ENCODE data around the gene GSG1L.
"Not testable (repeated sequence)": the region's sequence is repeated elsewhere in the genome, so short reads cannot be mapped to it uniquely, and the experiment has no call there.

Gene GSG1L

DNA sequence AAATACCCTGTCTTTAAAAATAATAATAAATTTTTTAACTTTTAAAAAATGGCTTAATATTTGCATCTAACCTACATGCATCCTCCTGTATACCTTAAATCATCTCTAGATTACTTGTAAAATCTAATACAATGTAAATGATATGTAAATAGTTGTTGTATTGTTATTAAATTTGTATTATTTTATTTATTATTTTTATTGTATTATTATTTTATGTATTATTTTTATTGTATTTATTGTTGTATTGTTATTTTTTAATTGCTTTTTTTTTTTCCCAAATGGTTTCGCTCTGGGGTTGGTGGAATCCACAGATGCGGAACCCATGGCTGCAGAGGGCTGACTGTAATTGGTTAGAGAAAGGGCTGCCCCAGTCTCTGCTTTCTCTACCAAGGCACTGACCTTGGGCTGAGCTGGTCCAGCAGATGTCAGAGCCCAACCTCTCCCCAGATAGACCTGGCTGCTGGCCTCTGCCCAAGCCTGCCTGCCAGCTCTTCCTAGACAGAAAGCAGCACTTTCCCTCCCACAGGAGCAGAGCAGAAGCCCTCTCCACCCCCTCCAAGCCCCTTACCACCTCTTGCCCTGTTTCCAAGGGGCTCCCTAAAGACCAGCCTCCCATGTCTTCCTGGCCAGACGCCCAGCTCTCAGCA is 183.8 kb downstream of the GSG1L start:
- no peak for DNase-seq (ENCODE audit: low read depth)
- no peak for TF ChIP-seq CTCF (IDR thresholded peaks at IDR 0.05; ENCODE audit: control insufficient read depth, insufficient read depth, low read depth, low read length, missing control alignments)
- no peak overlapping the region for H3K4me3 ChIP-seq (ENCODE audit: control insufficient read depth, low read depth, low read length)

DNA sequence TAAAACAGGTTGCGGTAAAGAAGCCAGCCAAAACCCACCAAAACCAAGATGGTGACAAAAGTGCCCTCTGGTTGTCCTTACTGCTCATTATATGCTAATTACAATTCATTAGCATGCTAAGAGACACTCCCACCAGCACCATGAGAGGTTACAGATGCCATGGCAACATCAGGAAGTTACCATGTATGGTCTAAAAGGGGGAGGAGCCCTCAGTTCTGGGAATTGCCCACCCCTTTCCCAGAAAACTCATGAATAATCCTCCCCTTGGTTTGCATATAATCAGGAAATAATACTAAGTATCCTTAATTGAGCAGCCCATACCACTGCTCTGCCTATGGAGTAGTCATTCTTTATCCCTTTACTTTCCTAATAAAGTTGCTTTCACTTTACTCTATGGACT is 190.9 kb downstream of the GSG1L start:
- not testable (repeated sequence) for H3K4me3 ChIP-seq (ENCODE audit: control insufficient read depth, low read depth, low read length); DNase-seq (ENCODE audit: low read depth)

DNA sequence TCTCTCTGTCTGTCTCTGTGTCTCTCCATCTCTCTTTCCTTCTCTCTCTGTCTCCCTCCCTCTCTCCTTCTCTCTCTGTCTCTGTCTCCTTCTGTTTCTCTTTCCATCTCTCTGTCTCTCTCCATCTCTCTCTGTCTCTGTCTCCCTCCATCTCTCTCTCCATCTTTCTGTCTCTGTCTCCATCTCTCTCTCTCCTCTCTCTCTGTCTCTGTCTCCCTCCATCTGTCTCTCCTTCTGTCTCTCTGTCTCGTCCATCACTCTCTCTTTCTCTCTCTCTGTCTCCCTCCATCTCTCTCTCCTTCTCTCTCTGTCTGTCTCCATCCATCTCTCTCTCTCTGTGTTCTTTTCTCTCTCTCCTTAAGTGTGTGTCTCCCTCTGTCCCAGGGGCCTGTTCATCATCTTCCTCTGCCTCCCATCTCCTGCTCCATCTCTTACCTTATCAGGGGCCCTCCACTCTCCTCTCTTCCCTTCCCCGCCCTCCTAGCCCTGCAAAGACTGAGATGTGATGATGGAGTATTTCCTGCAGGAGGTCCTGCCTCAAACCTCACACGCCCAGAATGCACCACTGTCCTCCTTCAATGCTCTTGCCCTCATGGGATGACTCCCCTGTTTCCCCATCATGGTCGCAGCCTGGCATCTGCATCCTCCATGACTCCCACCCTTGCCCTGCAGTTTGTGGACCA is 193.3 kb downstream of the GSG1L start:
- no peak overlapping the region for H3K4me3 ChIP-seq (ENCODE audit: control insufficient read depth, low read depth, low read length)
- DNase-seq (ENCODE audit: low read depth) = no peak
- TF ChIP-seq CTCF (IDR thresholded peaks at IDR 0.05; ENCODE audit: control insufficient read depth, insufficient read depth, low read depth, low read length, missing control alignments) = no peak

GRCh38 chr16:27869411-27869810 is 194.1 kb downstream of the GSG1L start:
- DNase-seq (ENCODE audit: low read depth) = no peak
- no peak overlapping the region for H3K4me3 ChIP-seq (ENCODE audit: control insufficient read depth, low read depth, low read length)
- TF ChIP-seq CTCF (IDR thresholded peaks at IDR 0.05; ENCODE audit: control insufficient read depth, insufficient read depth, low read depth, low read length, missing control alignments) = no peak

- no peak for TF ChIP-seq CTCF (IDR thresholded peaks at IDR 0.05; ENCODE audit: control insufficient read depth, insufficient read depth, low read depth, low read length, missing control alignments)
- DNase-seq (ENCODE audit: low read depth) = no peak
- no peak overlapping the region for H3K4me3 ChIP-seq (ENCODE audit: control insufficient read depth, low read depth, low read length)
Observed at GRCh38 chr16:27868180-27868579, 195.3 kb downstream of the GSG1L start.

GRCh38 chr16:27867122-27868110 is 196.1 kb downstream of the GSG1L start:
- DNase-seq (ENCODE audit: low read depth) = peak; percentile 5
- H3K4me3 ChIP-seq (ENCODE audit: control insufficient read depth, low read depth, low read length) = no peak overlapping the region
- peak; percentile 65 for TF ChIP-seq CTCF (IDR thresholded peaks at IDR 0.05; ENCODE audit: control insufficient read depth, insufficient read depth, low read depth, low read length, missing control alignments)
